ENCODE data around the gene PIK3R3.

The PIK3R3 gene

GRCh38 chr1:46005594-46005993 is 126.8 kb downstream of the PIK3R3 start:
- TF ChIP-seq EZH2 (IDR thresholded peaks at IDR 0.05; ENCODE audit: borderline replicate concordance, low read length) (no peak), CTCF (IDR thresholded peaks at IDR 0.05; ENCODE audit: low read length) (no peak)
- Histone ChIP-seq H3F3A (ENCODE audit: insufficient read depth, low read length) (no peaks in the 10 kb centered on the region), H3K4me2 (ENCODE audit: low read length) (no peak overlapping the region), H2AFZ (ENCODE audit: low read length) (no peak overlapping the region), H3K4me3 (ENCODE audit: low read depth, low read length, poor library complexity, severe bottlenecking) (no peak overlapping the region), H3K36me3 (ENCODE audit: insufficient read depth, low read length) (peaks cover 59% of the 10 kb centered on the region), H3K9me3 (ENCODE audit: low read length) (no peaks in the 10 kb centered on the region), H3K27me3 (ENCODE audit: insufficient read depth, low read length) (no peaks in the 10 kb centered on the region), H3K79me2 (ENCODE audit: insufficient read depth, low read length) (no peaks in the 10 kb centered on the region), H3K9ac (ENCODE audit: low read length) (no peak overlapping the region), H3K9me2 (ENCODE audit: low read depth, low read length) (no peaks in the 10 kb centered on the region), H3K4me1 (ENCODE audit: insufficient read depth, low read length, severe bottlenecking) (no peaks in the 10 kb centered on the region), H4K20me1 (ENCODE audit: insufficient read depth, low read length) (no peaks in the 10 kb centered on the region), H3K27ac (ENCODE audit: low read depth, low read length, poor library complexity, severe bottlenecking) (no peak overlapping the region)

GRCh38 chr1:46004492-46004891 is 127.9 kb downstream of the PIK3R3 start:
- peaks cover 48% of the 10 kb centered on the region for H3K36me3 ChIP-seq (ENCODE audit: insufficient read depth, low read length)
- no peak overlapping the region for H2AFZ ChIP-seq (ENCODE audit: low read length)
- H3K9me2 ChIP-seq (ENCODE audit: low read depth, low read length): no peaks in the 10 kb centered on the region

GRCh38 chr1:46003315-46003714 is 129.1 kb downstream of the PIK3R3 start:
- TF ChIP-seq EZH2 (IDR thresholded peaks at IDR 0.05; ENCODE audit: borderline replicate concordance, low read length) (no peak), CTCF (IDR thresholded peaks at IDR 0.05; ENCODE audit: low read length) (no peak)
- Histone ChIP-seq H3F3A (ENCODE audit: insufficient read depth, low read length) (no peaks in the 10 kb centered on the region), H2AFZ (ENCODE audit: low read length) (no peak overlapping the region), H3K4me1 (ENCODE audit: insufficient read depth, low read length, severe bottlenecking) (no peaks in the 10 kb centered on the region), H3K79me2 (ENCODE audit: insufficient read depth, low read length) (no peaks in the 10 kb centered on the region), H3K27me3 (ENCODE audit: insufficient read depth, low read length) (no peaks in the 10 kb centered on the region), H3K9ac (ENCODE audit: low read length) (no peak overlapping the region), H3K27ac (ENCODE audit: low read depth, low read length, poor library complexity, severe bottlenecking) (no peak overlapping the region), H4K20me1 (ENCODE audit: insufficient read depth, low read length) (no peaks in the 10 kb centered on the region), H3K9me3 (ENCODE audit: low read length) (no peaks in the 10 kb centered on the region), H3K36me3 (ENCODE audit: insufficient read depth, low read length) (peaks cover 42% of the 10 kb centered on the region), H3K4me2 (ENCODE audit: low read length) (no peak overlapping the region), H3K4me3 (ENCODE audit: low read depth, low read length, poor library complexity, severe bottlenecking) (no peak overlapping the region), H3K9me2 (ENCODE audit: low read depth, low read length) (no peaks in the 10 kb centered on the region)

More at GRCh38 chr1:46004492-46004891, 127.9 kb downstream of the PIK3R3 start:
- Histone ChIP-seq H3K4me3 (ENCODE audit: low read depth, low read length, poor library complexity, severe bottlenecking) (no peak overlapping the region), H3K27me3 (ENCODE audit: insufficient read depth, low read length) (no peaks in the 10 kb centered on the region), H3K4me2 (ENCODE audit: low read length) (no peak overlapping the region), H3K27ac (ENCODE audit: low read depth, low read length, poor library complexity, severe bottlenecking) (no peak overlapping the region), H3K9me3 (ENCODE audit: low read length) (no peaks in the 10 kb centered on the region), H3K79me2 (ENCODE audit: insufficient read depth, low read length) (no peaks in the 10 kb centered on the region), H4K20me1 (ENCODE audit: insufficient read depth, low read length) (no peaks in the 10 kb centered on the region), H3K4me1 (ENCODE audit: insufficient read depth, low read length, severe bottlenecking) (no peaks in the 10 kb centered on the region), H3K9ac (ENCODE audit: low read length) (no peak overlapping the region), H3F3A (ENCODE audit: insufficient read depth, low read length) (no peaks in the 10 kb centered on the region)
- no peak for TF ChIP-seq EZH2 (IDR thresholded peaks at IDR 0.05; ENCODE audit: borderline replicate concordance, low read length)
- no peak for TF ChIP-seq CTCF (IDR thresholded peaks at IDR 0.05; ENCODE audit: low read length)

Measured in OCI-LY1 (cell line).